GM15510 (cell line): ENCODE results near the gene XPC.

Experiments
- POLR2A ChIP-seq: IDR thresholded peaks from 3 replicates; pipeline ENCODE4 v1.6.1; 2011; ENCODE audit warnings: borderline replicate concordance; ENCODE audit not compliant: insufficient read length; ENCODE audit errors: extremely low read depth

XPC gene

GRCh38 chr3:14110699-14111098 is 67.7 kb downstream of the XPC start:
- no peak for TF ChIP-seq POLR2A

- no peak for TF ChIP-seq POLR2A
These were observed 80.6 kb downstream of the XPC start for GRCh38 chr3:14097616-14098391.

- TF ChIP-seq POLR2A = no peak
These were observed 81.7 kb downstream of the XPC start for GRCh38 chr3:14096742-14097141.
